T-helper 1 cell treated with Interleukin-12 subunit alpha and Interleukin-12 subunit beta and Interleukin-4 antibody, amounts not matched to agents 30 μg/mL and 1 μg/mL, for 36 hours (primary cell): ENCODE data around the gene GATAD2B.

Source experiments
- H3K27ac Mint-ChIP-seq: one replicate; pipeline ENCODE4 v1.8.0; 2021; ENCODE audit warnings: mild to moderate bottlenecking, mixed read lengths
- H3K27me3 Mint-ChIP-seq: one replicate; pipeline ENCODE4 v1.8.0; 2021; ENCODE audit warnings: low read depth, mixed read lengths
- H3K36me3 Mint-ChIP-seq: one replicate; pipeline ENCODE4 v1.8.0; 2021; ENCODE audit warnings: low read depth, mixed read lengths
- H3K4me1 Mint-ChIP-seq: one replicate; pipeline ENCODE4 v1.8.0; 2021; ENCODE audit warnings: low read depth, mixed read lengths
- H3K4me3 Mint-ChIP-seq: one replicate; pipeline ENCODE4 v1.8.0; 2021; ENCODE audit warnings: mild to moderate bottlenecking, moderate library complexity, mixed read lengths
- H3K9me3 Mint-ChIP-seq: one replicate; pipeline ENCODE4 v1.8.0; 2021; ENCODE audit warnings: mixed read lengths

GATAD2B gene

DNA sequence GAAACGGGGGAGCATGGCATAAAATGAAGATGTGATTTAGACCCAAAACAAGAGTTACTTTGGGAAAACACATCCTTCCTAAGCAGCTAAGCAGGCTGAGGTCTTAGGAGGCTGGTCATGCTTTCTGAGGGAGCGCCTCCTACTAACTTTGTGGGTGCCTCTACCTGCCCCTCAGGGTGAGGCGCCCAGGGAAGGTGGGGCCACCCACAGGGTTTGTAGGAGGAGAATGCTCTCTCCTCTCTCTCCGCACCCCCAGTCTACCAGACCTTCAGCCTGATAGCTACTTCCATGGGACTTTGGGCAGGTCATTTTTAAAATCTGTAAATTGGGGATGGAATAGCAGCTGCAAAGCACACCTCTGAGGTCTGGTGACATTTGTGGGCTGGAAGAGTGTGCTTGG, 123.8 kb downstream of the GATAD2B start:
- H3K4me1 Mint-ChIP-seq: peaks cover 15% of the 10 kb centered on the region
- H3K4me3 Mint-ChIP-seq: no peak overlapping the region
- H3K36me3 Mint-ChIP-seq: peaks cover 6% of the 10 kb centered on the region
- no peak overlapping the region for H3K27ac Mint-ChIP-seq
- no peaks in the 10 kb centered on the region for H3K27me3 Mint-ChIP-seq
- H3K9me3 Mint-ChIP-seq: no peaks in the 10 kb centered on the region

DNA sequence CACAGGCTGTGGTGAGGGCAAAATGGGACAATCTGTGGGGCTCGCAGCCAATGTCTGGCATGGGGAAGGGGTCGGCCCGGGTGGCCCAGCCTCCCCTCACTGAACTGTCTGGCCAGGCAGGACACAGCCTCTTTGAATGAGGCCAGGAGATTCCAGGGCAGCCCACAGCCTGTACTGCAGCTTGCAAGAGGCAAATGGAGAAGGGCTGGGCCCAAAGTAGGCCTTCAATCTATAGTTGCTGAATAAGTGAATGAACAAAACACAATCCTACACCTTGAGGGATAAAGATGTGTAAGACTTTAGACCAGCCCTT, 124.3 kb downstream of the GATAD2B start:
- Mint-ChIP-seq H3K27me3 (no peaks in the 10 kb centered on the region), H3K9me3 (no peaks in the 10 kb centered on the region), H3K4me1 (peaks cover 11% of the 10 kb centered on the region), H3K27ac (peak overlapping the region; percentile 28), H3K4me3 (no peak overlapping the region), H3K36me3 (peaks cover under 1% of the 10 kb centered on the region)

DNA sequence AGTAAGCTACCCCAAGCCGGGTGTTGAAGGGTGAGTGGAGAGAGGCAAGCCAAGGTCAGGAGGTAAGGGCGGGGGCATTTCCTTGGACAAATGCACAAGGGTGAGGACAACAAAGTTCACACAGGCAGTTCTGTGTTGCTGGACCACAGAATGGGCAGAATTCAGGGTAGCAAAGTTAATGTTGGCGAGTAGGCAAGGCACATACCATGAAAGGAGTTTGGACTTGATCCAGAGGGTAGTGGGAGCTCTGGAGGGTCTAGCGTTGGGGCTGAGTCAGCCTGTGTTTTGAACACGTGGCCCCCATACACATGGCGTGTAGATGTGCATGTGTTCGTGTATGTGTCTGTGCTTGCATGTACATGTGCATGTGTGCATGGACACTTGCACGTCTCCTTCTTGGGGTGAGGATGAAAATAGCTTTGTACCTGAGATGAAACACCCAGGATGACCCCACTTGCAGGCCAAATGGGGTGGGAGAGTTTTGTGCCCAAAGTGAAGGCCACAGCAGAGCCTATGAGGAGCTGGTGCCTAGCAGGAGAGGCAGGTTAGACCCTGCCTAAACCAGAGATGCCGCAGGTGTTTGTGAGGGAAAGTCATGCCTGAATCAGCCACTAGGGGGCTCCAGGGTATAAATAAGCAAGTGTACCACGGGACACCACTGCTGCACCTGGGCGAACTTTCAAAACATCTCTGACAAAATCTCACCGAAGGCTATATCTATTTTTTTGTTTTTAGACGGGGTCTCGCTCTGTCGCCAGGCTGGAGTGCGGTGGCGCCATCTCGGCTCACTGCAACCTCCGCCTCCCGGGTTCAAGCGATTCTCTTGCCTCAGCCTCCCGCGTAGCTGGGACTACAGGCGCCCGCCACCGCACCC, 125.7 kb downstream of the GATAD2B start:
- peaks cover 11% of the 10 kb centered on the region for H3K4me1 Mint-ChIP-seq
- H3K36me3 Mint-ChIP-seq: no peaks in the 10 kb centered on the region
- H3K9me3 Mint-ChIP-seq: no peaks in the 10 kb centered on the region
- no peaks in the 10 kb centered on the region for H3K27me3 Mint-ChIP-seq
- H3K4me3 Mint-ChIP-seq: no peak overlapping the region
- peak overlapping the region; percentile 49 for H3K27ac Mint-ChIP-seq

DNA sequence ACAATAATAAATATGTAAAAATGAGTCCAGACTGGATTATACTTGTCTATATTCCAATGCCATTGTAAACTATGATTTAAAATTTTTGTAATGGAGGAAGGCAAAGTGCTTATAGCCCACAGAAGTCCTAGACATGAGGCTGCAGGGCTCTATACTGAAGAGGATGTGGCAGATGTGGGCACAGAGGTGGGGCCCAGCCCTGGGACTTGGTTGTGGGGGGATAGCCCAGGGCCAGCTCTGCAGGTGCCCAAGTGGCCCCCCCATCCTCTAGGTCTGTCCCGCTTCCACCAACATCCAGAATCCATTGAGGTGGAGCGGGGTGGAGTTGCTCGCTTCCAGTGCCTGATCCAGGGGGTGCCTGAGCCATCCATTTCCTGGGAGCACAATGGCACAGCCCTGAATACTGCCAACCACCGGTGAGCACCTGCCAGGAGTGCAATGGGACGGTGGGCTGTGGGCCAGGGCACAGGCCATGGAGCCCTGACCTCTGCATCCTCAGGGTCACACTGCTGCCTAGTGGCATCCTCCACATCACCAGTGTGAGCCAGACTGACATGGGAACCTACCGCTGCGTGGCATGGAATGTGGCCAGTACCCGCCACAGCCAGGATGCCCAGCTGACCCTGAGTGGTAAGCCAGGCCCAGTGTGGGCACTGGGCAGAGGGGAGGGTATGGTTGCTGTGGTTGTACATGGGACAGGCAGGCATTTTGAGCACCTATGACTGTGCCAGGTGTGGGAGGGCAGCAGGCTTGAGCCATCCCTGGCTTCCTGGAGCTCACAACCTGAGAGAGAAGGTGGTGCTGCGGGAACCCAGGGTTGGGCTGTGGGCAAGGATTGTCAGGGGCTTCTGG, 126.6 kb downstream of the GATAD2B start:
- Mint-ChIP-seq H3K36me3 (no peaks in the 10 kb centered on the region), H3K4me3 (no peak overlapping the region), H3K27ac (peak overlapping the region; percentile 49), H3K27me3 (no peaks in the 10 kb centered on the region), H3K4me1 (peaks cover 15% of the 10 kb centered on the region), H3K9me3 (no peaks in the 10 kb centered on the region)

DNA sequence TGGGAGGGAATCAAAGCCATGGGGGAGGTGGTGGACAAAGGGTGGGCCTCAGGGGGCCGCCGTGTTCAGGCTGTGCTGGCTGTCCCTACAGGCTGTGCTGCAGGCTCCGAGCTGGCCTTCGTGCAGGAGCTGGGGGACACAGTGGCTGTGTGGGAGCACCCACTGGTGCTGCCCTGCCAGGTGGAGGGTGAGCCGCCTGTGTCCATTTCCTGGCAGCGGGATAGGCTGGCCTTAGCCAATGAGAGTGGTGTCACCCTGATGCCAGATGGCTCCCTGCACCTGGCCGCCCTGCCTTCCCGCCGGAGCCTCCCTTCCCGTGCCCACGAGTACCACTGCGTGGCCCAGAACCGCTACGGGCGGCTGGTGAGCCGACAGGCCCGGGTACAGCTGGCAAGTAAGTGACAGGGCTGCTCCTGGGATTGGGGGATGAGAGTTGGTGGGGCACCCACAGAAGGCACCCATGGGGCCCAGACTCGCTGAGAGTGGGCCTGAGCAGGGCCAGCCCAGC, 127.4 kb downstream of the GATAD2B start:
- Mint-ChIP-seq H3K4me1 (peaks cover 23% of the 10 kb centered on the region), H3K9me3 (no peaks in the 10 kb centered on the region), H3K4me3 (no peak overlapping the region), H3K36me3 (no peaks in the 10 kb centered on the region), H3K27me3 (no peaks in the 10 kb centered on the region), H3K27ac (no peak overlapping the region)

DNA sequence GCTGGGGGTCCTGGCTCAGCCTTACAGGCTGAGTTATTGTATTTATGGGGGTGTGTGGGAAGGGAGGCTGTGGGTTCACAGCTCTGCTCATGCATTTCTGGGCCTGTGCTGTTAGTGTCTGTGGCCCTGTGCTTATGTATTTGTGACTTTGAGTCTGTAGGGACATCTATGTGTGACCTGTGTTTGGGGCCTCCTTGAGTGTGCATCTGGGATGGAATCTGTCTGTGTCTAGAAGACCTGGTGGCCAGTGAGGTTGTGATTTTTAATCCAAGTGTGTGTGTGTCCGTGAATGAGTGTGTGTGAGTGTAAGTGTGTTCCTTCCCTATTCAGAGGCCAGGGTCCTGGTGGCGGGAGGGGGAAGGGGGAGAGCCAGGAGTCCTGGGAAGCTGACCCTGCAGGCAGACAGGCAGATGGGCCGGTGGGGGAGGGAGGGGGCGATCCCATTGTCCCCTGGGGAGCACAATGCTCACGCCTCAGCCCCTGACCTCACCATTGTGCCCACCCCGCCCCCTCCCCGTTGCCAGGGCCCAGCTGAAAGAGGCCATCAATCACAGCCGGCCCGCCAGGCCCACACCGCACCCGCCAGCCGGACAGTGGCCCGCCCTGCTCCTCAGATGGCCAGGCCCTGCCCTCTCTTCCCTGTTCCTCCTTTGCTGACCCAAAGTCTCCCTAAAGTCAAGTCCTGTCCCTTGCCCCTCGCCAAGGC, 128.0 kb downstream of the GATAD2B start:
- H3K36me3 Mint-ChIP-seq: no peaks in the 10 kb centered on the region
- no peaks in the 10 kb centered on the region for H3K27me3 Mint-ChIP-seq
- H3K9me3 Mint-ChIP-seq: no peaks in the 10 kb centered on the region
- peak overlapping the region; percentile 41 for H3K27ac Mint-ChIP-seq
- H3K4me1 Mint-ChIP-seq: peaks cover 29% of the 10 kb centered on the region
- no peak overlapping the region for H3K4me3 Mint-ChIP-seq

DNA sequence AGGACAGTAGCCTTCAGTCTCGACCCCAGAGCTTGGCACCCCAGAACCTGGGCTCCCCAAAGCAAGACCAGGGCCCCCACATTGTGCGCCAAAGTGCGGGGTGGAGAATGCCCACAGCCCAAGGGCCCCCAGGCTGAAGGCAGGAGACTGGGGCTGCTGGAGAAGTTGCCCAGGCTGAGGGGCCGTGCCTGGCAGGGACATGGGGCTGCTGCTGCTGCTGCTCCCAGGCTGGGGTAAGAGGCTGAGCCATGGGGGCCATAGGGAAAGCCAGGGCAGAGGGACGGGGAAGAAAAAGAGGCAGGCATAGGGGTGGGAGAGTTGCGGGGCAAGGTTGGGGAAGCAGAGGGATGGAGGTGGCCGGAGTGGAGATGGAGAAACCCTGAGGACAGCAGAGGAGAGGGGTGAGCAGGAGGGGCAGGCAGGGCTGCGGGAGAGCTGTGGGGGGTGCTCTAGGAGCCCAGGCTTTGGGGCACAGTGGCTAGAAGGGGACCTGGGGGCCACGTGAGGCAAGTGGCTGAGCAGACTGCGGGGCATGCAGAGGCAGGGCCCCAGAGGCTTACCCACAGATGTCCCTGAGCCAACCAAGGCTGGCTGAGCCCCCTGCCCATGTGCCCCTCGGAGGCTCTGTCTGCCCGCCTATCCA, 128.7 kb downstream of the GATAD2B start:
- Mint-ChIP-seq H3K27me3 (no peaks in the 10 kb centered on the region), H3K4me1 (peaks cover 30% of the 10 kb centered on the region), H3K27ac (no peak overlapping the region), H3K4me3 (no peak overlapping the region), H3K9me3 (no peaks in the 10 kb centered on the region), H3K36me3 (no peaks in the 10 kb centered on the region)

DNA sequence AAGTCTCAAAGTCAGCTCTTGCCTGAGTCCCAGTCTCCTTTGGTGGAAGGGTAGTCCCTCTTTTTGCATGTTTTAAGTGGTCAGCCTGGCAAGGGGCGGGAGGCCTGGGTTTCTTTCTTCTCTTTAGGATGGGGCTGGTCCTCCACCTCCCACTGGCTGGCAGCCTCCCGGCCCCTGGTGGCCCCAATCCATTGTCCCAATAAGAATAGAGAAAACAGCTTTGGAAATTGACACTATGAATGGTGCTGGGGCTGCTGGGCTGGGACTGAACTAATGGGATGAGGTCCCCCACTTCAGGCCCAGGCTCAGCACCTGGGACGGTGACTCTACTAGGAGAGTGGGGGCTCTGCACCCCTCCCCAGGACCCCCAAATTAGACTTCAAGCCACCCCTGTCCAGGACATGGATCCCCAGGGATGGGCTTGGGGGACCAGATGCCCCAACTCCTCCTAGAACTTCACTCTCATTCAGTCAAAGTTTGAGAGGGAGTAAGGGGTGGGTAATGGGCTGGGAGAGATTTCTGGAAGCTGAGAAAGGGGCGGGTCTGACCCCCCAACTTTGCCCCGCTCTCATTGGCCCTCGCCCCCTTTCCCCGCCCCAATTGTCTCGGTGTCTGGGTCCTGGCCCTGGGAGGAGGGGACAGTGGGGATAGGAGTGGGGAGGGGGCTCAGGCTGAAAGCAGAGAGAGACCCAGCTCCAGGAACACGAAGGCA, 129.4 kb downstream of the GATAD2B start:
- Mint-ChIP-seq H3K27ac (no peak overlapping the region), H3K4me3 (no peak overlapping the region), H3K9me3 (no peaks in the 10 kb centered on the region), H3K27me3 (peaks cover 2% of the 10 kb centered on the region), H3K36me3 (no peaks in the 10 kb centered on the region), H3K4me1 (peaks cover 34% of the 10 kb centered on the region)

DNA sequence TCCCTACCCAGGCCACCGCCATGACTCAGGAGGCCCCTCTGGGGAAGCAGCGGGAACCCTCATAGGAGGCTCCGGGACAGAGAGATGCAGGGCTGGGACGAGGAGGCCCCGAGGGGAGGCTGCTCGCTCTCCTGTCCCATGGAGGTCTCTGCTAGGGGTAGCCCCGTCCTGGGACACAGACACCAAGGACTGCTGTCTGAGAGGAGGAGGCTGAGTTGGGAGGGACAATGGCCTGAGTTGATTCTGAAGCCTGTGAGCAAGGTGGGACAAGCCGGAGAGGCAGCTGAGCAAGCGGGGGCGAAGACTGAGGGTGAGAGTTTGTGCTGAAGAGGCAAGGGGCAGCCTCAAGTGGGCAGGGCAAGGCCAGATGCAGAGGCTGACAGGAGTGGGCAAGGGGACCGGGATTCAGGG, 130.1 kb downstream of the GATAD2B start:
- H3K9me3 Mint-ChIP-seq: no peaks in the 10 kb centered on the region
- peaks cover 10% of the 10 kb centered on the region for H3K27me3 Mint-ChIP-seq
- peaks cover 34% of the 10 kb centered on the region for H3K4me1 Mint-ChIP-seq
- no peak overlapping the region for H3K27ac Mint-ChIP-seq
- H3K4me3 Mint-ChIP-seq: no peak overlapping the region
- no peaks in the 10 kb centered on the region for H3K36me3 Mint-ChIP-seq

DNA sequence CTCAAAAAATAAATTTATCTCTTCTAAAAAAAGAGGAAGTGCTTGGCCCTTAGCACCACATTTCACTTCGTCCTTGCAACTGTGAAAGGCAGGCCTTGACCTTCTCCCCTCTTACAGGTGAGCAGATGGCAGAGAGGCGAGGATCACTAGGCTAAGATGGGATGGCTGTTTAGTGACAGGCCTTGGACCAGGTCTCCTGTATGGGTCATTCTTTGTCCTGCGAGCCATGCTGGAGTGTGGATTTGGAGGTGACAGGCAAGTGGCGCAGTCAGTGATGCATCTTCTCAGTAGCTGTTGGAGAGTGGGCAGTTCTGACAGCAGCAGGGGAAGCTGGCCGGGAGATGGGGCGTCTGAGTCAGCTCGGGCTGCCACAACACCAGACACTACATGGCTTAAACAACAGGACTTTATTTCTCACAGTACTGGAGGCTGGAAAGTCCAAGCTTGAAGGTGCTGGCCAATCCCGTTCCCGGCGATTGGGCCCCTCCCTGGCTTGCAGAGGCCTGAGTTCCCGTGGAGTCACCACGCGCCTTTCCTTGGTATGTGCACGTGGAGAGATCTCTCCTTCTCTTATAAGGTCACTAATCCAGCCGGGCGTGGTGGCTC, 131.0 kb downstream of the GATAD2B start:
- Mint-ChIP-seq H3K36me3 (no peaks in the 10 kb centered on the region), H3K4me1 (peaks cover 30% of the 10 kb centered on the region), H3K4me3 (no peak overlapping the region), H3K27ac (peak overlapping the region; percentile 78), H3K9me3 (no peaks in the 10 kb centered on the region), H3K27me3 (peaks cover 13% of the 10 kb centered on the region)

DNA sequence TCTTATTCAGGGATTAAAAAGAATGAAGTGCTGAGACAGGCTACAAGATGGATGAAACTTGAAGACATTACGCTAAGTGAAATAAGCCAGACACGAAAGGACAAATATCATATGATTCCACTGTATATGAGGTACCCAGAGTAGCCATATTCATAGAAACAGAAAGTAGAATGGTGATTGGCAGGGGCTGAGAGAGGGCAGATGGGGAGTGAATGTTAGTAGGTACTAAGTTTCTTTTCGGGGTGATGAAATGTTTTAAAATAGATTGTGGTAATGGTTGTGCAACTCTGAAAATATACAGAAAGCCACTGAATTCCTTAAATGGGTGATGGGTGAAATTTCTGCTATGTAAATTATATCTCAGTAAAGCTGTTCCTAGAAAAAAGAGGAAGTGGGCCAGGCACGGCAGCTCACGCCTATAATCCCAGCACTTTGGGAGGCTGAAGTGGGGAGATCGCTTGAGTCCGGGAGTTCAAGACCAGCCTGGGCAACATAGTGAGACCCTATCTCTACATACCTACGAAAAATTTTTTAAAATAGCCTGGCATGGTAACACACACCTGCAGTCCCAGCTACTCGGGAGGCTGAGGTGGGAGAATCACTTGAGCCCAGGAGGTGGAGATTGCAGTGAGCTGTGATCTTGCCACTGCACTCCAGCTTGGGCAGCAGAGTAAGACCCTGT, 131.7 kb downstream of the GATAD2B start:
- peaks cover 26% of the 10 kb centered on the region for H3K4me1 Mint-ChIP-seq
- H3K27me3 Mint-ChIP-seq: peaks cover 13% of the 10 kb centered on the region
- H3K27ac Mint-ChIP-seq: peak overlapping the region; percentile 78
- no peaks in the 10 kb centered on the region for H3K36me3 Mint-ChIP-seq
- no peaks in the 10 kb centered on the region for H3K9me3 Mint-ChIP-seq
- peak overlapping the region; percentile 47 for H3K4me3 Mint-ChIP-seq

DNA sequence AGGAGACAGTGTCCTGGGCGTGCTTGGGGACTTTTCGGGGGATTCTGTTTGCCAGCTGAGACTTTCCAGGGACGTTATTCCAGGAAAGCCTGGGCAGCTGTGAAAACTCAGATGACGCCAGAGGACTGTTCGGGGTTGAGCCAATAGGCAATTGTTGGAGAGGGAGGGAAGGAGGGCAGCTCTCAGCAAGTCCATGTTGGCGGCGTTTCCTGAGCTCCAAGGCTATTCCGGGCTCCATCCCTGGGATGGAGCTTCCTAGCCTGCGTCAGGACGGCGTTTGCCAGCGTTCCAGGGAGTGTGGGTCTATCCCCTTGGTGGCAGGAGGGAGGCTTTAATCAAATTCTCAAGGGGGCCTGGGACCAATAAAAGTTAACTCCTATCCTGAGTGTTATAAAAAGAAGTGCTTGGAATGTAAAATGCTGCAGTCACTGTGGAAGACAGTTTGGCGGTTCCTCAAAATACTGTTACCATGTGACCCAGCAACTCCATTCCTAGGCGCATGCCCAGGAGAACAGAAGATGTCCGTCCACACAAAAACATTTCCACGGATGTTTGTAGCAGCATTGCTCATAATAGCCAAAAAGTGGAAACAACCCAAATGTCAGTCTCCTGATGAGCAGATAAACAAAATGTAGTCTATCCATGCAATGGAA, 132.3 kb downstream of the GATAD2B start:
- H3K4me1 Mint-ChIP-seq: peaks cover 26% of the 10 kb centered on the region
- H3K4me3 Mint-ChIP-seq: peak overlapping the region; percentile 47
- H3K9me3 Mint-ChIP-seq: no peaks in the 10 kb centered on the region
- H3K27ac Mint-ChIP-seq: peak overlapping the region; percentile 78
- no peaks in the 10 kb centered on the region for H3K36me3 Mint-ChIP-seq
- H3K27me3 Mint-ChIP-seq: peaks cover 13% of the 10 kb centered on the region
